HCT116 (cell line): ENCODE data around the gene CTTNBP2. TPM values are rescaled to one million over a fixed set of nuclear protein-coding genes. Genes with fewer than 3 reads are reported as not detected.

Experiments used
- ATAC-seq: fragments of 200-7000 bp; cut with Tn5 transposase; 2 replicates; pipeline ENCODE4 v1.9.1; 2020; ENCODE audit warnings: mild to moderate bottlenecking, moderate library complexity
- BruUV-seq: library from RNA; stranded (reverse); fragments of 400-500 nt; replicated peaks from 2 replicates; lab custom pipeline; 2021; lab: Mats Ljungman, UMichigan
- CTCF ChIA-PET: fragments of 300-600 bp; sonication (Branson Sonifier 250); formaldehyde crosslinking; loops from one replicate; lab custom pipeline; 2021; ENCODE audit warnings: antibody characterized with exemption; lab: Charles Lee
- POLR2A ChIA-PET: fragments of 300-600, 350-600 bp; sonication (Branson Sonifier 250); formaldehyde crosslinking; loops from one replicate; lab custom pipeline; 2021; ENCODE audit warnings: antibody characterized with exemption; lab: Charles Lee
- RAD21 ChIA-PET, 2 experiments: fragments of 300-600 bp; sonication (Branson Sonifier 250); formaldehyde crosslinking; loops; one replicate each; lab custom pipeline; 2023; ENCODE audit warnings: low total read pairs in 2 of 2; ENCODE audit not compliant: uncharacterized antibody in 2 of 2, unreplicated experiment in 2 of 2, low non-redundant PET in 1 of 2; lab: Charles Lee
- DNase-seq: peaks from one replicate; pipeline ENCODE4 v3.0.0-alpha.2; 2010; ENCODE audit warnings: low read depth, low spot score
- H2AFZ ChIP-seq: fragments of 200-600 bp; shearing (Covaris generic), sonication (generic); 2 replicates; pipeline ENCODE4 v1.6.1; 2017; ENCODE audit warnings: low read depth, mixed run types, mixed read lengths, antibody characterized with exemption, low read length; ENCODE audit not compliant: poor library complexity, severe bottlenecking
- H3K27ac ChIP-seq: 2 replicates; pipeline ENCODE4 v1.5.1; 2012; ENCODE audit warnings: low read depth, low read length
- H3K27me3 ChIP-seq: fragments of 200-600 bp; sonication (generic); 2 replicates; pipeline ENCODE4 v1.6.1; 2016; ENCODE audit warnings: mixed run types, low read length, mixed read lengths; ENCODE audit not compliant: insufficient read depth
- H3K36me3 ChIP-seq, 2 experiments: fragments of 200-500 bp in 1 of 2; fragments of 200-600 bp in 1 of 2; sonication (Bioruptor generic) in 1 of 2; sonication (generic) in 1 of 2; 2 replicates each; pipeline versions ENCODE4 v1.5.1 to v1.6.1; 2014 to 2016; ENCODE audit warnings: low read length in 2 of 2, inconsistent platforms in 1 of 2, mixed read lengths in 1 of 2, mixed run types in 1 of 2; ENCODE audit not compliant: insufficient read depth in 2 of 2, control insufficient read depth in 1 of 2
- H3K4me1 ChIP-seq, 2 experiments: fragments of 200-600 bp in 1 of 2; sonication (generic) in 1 of 2; 2 replicates each; pipeline versions ENCODE4 v1.5.1 to v1.6.1; 2012 to 2017; ENCODE audit warnings: low read length in 2 of 2, inconsistent platforms in 1 of 2, mild to moderate bottlenecking in 1 of 2, mixed read lengths in 1 of 2, mixed run types in 1 of 2, moderate library complexity in 1 of 2; ENCODE audit not compliant: insufficient read depth in 2 of 2, control insufficient read depth in 1 of 2
- H3K4me2 ChIP-seq: fragments of 200-600 bp; sonication (generic); 2 replicates; pipeline ENCODE4 v1.6.1; 2017; ENCODE audit warnings: mixed run types, low read length, mixed read lengths
- H3K4me3 ChIP-seq, 2 experiments: fragments of 200-600 bp in 1 of 2; sonication (generic) in 1 of 2; replicated peaks in 1 of 2; 2 replicates each; pipeline ENCODE4 v1.5.1; 2011 to 2016; ENCODE audit warnings: low read length in 2 of 2, control low read depth in 1 of 2, low read depth in 1 of 2, mild to moderate bottlenecking in 1 of 2, mixed read lengths in 1 of 2, mixed run types in 1 of 2
- H3K79me2 ChIP-seq: fragments of 200-600 bp; sonication (generic); 2 replicates; pipeline ENCODE4 v1.6.1; 2017; ENCODE audit warnings: mild to moderate bottlenecking, mixed run types, low read length, moderate library complexity, mixed read lengths; ENCODE audit not compliant: insufficient read depth
- H3K9ac ChIP-seq: fragments of 200-600 bp; sonication (generic); 2 replicates; pipeline ENCODE4 v1.6.1; 2016; ENCODE audit warnings: low read length, mixed read lengths
- H3K9me2 ChIP-seq: fragments of 200-600 bp; sonication (generic), shearing (Covaris generic); 2 replicates; pipeline ENCODE4 v1.6.1; 2017; ENCODE audit warnings: mixed run types, mild to moderate bottlenecking, moderate library complexity; ENCODE audit not compliant: insufficient read depth
- H3K9me3 ChIP-seq, 2 experiments: fragments of 200-500 bp in 1 of 2; fragments of 200-600 bp in 1 of 2; sonication (Bioruptor generic) in 1 of 2; sonication (generic) in 1 of 2; 2 replicates each; pipeline ENCODE4 v1.6.1; 2014 to 2017; ENCODE audit warnings: low read length in 2 of 2, mixed read lengths in 2 of 2, inconsistent platforms in 1 of 2, low read depth in 1 of 2, mild to moderate bottlenecking in 1 of 2, mixed run types in 1 of 2, moderate library complexity in 1 of 2; ENCODE audit not compliant: control insufficient read depth in 1 of 2, insufficient read depth in 1 of 2
- H4K20me1 ChIP-seq: fragments of 200-600 bp; sonication (generic), shearing (Covaris generic); 2 replicates; pipeline ENCODE4 v1.6.1; 2017; ENCODE audit warnings: mixed run types, mild to moderate bottlenecking, moderate library complexity; ENCODE audit not compliant: insufficient read depth
- CBX3 ChIP-seq: IDR thresholded peaks from 2 replicates; pipeline ENCODE4 v1.6.1; 2012; ENCODE audit warnings: low read depth
- CEBPB ChIP-seq: IDR thresholded peaks from 2 replicates; pipeline ENCODE4 v1.6.1; 2012; ENCODE audit warnings: low read depth
- EZH2 ChIP-seq: fragments of 200-600 bp; sonication (generic); IDR thresholded peaks from 2 replicates; pipeline ENCODE4 v1.6.1; 2017; ENCODE audit warnings: antibody characterized with exemption, mixed run types
- EZH2phosphoT487 ChIP-seq: fragments of 200-600 bp; IDR thresholded peaks from 2 replicates; pipeline ENCODE4 v1.6.1; 2018; ENCODE audit warnings: antibody characterized with exemption, borderline replicate concordance
- FOSL1 ChIP-seq: IDR thresholded peaks from 2 replicates; pipeline ENCODE4 v1.6.1; 2012; ENCODE audit warnings: low read depth
- MAX ChIP-seq: IDR thresholded peaks from 2 replicates; pipeline ENCODE4 v1.6.1; 2012
- POLR2A ChIP-seq: IDR thresholded peaks from 2 replicates; pipeline ENCODE4 v1.7.0; 2011; ENCODE audit warnings: borderline replicate concordance; ENCODE audit not compliant: insufficient read depth, insufficient read length; ENCODE audit errors: extremely low read depth
- RAD21 ChIP-seq: IDR thresholded peaks from 2 replicates; pipeline ENCODE4 v1.6.1; 2012; ENCODE audit warnings: low read depth, mild to moderate bottlenecking
- SIN3A ChIP-seq: IDR thresholded peaks from 2 replicates; pipeline ENCODE4 v1.6.1; 2012; ENCODE audit warnings: low read depth
- SP1 ChIP-seq: IDR thresholded peaks from 2 replicates; pipeline ENCODE4 v1.6.1; 2012; ENCODE audit warnings: low read depth
- SRF ChIP-seq: IDR thresholded peaks from 2 replicates; pipeline ENCODE4 v1.6.1; 2012; ENCODE audit warnings: low read depth
- YY1 ChIP-seq: IDR thresholded peaks from 2 replicates; pipeline ENCODE4 v1.6.1; 2011; ENCODE audit warnings: low read length, low read depth, moderate library complexity, mild to moderate bottlenecking; ENCODE audit not compliant: insufficient replicate concordance; ENCODE audit errors: extremely low read depth
- ZFX ChIP-seq: fragments of 450-650 bp; IDR thresholded peaks from 2 replicates; pipeline ENCODE4 v1.6.1; 2017
- intact Hi-C: fragments of 100-400 bp; cut with micrococcal nuclease; formaldehyde crosslinking; loops from 2 replicates; pipeline ENCODE4 v1.10.0; 2022
- total RNA-seq: library from RNA; stranded (reverse); gene quantifications from one replicate; pipeline ENCODE4 v1.2.1, GENCODE V29; 2021; ENCODE audit not compliant: unreplicated experiment
- TF ChIP-seq, protein P1 (sequence below): IDR thresholded peaks from 2 replicates; pipeline ENCODE4 v1.6.1; 2011; ENCODE audit warnings: mild to moderate bottlenecking, low read length, moderate library complexity; ENCODE audit not compliant: insufficient replicate concordance; ENCODE audit errors: extremely low read depth
- TF ChIP-seq, protein P2 (sequence below): IDR thresholded peaks from 2 replicates; pipeline ENCODE4 v1.6.1; 2012

Gene CTTNBP2
- total RNA-seq, 1 experiment from 2014 or later = 5.4 TPM

DNA sequence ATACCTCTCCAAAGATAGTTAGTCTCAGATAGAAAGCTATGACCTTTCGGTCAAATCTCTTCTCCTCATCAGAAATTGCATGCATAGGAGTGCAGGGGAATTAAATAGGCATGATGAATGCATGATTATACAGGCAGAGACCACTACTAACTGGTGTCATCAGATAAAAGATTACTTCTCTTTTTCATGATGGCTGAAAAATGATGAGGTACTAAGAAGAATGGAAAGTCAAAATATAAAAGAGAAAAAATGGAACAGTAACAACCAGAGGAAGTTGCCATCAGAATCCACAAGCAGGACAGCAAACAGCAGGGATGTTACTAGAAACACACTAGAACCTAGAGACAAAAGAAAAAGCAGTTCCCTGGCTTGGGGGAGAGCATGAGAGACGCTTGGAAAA is 31.6 kb downstream of the CTTNBP2 start (continued):
- TF ChIP-seq SRF = no peak
- no peak for TF ChIP-seq SIN3A
- TF ChIP-seq, protein P1, sequence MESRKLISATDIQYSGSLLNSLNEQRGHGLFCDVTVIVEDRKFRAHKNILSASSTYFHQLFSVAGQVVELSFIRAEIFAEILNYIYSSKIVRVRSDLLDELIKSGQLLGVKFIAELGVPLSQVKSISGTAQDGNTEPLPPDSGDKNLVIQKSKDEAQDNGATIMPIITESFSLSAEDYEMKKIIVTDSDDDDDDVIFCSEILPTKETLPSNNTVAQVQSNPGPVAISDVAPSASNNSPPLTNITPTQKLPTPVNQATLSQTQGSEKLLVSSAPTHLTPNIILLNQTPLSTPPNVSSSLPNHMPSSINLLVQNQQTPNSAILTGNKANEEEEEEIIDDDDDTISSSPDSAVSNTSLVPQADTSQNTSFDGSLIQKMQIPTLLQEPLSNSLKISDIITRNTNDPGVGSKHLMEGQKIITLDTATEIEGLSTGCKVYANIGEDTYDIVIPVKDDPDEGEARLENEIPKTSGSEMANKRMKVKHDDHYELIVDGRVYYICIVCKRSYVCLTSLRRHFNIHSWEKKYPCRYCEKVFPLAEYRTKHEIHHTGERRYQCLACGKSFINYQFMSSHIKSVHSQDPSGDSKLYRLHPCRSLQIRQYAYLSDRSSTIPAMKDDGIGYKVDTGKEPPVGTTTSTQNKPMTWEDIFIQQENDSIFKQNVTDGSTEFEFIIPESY = no peak

DNA sequence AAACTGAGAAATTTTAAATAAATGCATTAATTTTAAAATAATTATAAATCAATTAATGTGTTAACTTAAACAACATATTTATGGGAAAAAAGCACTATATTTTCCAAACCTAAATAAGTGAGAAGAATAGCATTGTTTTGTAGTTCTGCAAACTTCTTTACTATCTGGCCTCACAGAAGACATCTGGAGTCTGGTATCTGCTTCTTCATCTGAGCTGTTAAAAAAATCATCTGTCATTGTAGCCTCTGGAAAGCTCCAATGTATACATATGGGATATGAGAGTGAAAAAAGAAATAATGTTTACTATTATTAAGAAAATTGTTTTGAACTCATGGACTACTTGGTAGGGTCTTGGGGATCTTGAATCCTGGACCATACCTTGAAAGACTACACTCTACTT is 32.2 kb downstream of the CTTNBP2 start:
- intact Hi-C loops = no loop called here
- no peaks in the 10 kb centered on the region for H3K79me2 ChIP-seq
- H3K9ac ChIP-seq = no peak overlapping the region
- no peak overlapping the region for H3K4me2 ChIP-seq
- no peak overlapping the region for H2AFZ ChIP-seq
- no peak overlapping the region for H3K4me3 ChIP-seq
- H3K9me3 ChIP-seq = no peaks in the 10 kb centered on the region
- ATAC-seq (no peak), DNase-seq (no peak)
- POLR2A ChIA-PET = no interaction called here
- no TSS peak for BruUV-seq
- H3K4me1 ChIP-seq = peaks cover 0 to 6% of the 10 kb centered on the region in 2 experiments; a peak in 2 of 4 replicates
- no peak for TF ChIP-seq YY1
- no peak for TF ChIP-seq POLR2A
- TF ChIP-seq, protein P2, sequence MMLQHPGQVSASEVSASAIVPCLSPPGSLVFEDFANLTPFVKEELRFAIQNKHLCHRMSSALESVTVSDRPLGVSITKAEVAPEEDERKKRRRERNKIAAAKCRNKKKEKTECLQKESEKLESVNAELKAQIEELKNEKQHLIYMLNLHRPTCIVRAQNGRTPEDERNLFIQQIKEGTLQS = no peak
- no peak for TF ChIP-seq FOSL1
- no peak for TF ChIP-seq SP1
- TF ChIP-seq RAD21 = no peak
- TF ChIP-seq CBX3 = no peak
- TF ChIP-seq CEBPB = no peak
- no peak for TF ChIP-seq EZH2phosphoT487
- no peak for TF ChIP-seq ZFX
- TF ChIP-seq EZH2 = no peak
- no peak for TF ChIP-seq MAX
- H3K27ac ChIP-seq = no peak overlapping the region
- H4K20me1 ChIP-seq = no peaks in the 10 kb centered on the region
- no peaks in the 10 kb centered on the region for H3K9me2 ChIP-seq
- H3K36me3 ChIP-seq = no peaks in the 10 kb centered on the region
- H3K27me3 ChIP-seq = no peaks in the 10 kb centered on the region
- CTCF ChIA-PET = no interaction called here
- RAD21 ChIA-PET = no interaction called here
